ENCODE data around the gene CTXND1. TPM values are rescaled to one million over a fixed set of nuclear protein-coding genes. Genes with fewer than 3 reads are reported as not detected.

CTXND1 gene
- total and polyA plus RNA-seq, 8 donors: 0.29 to 4.3 (median 1.4) TPM

DNA sequence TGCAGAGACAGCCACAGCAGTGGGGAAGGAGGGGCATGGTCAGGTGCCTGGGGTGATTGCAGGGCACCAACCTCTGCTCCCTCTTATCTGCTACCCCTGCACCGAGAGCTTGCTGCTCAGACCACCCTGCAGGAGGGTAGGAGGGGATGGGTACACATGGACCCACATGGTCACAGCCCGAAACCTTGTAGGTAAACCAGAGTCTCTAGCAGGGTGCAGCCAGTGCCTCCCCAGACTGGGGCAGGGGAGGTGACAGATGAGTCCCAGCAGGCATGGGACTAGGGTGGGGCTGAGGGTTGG is 50.0 kb downstream of the CTXND1 start:
- WGBS, 5 donors: 50 to 95% (median 90%) methylated on average over 1 to 2 of the region's 2 CpGs
- no peaks in the 10 kb centered on the region for H3K9me3 ChIP-seq
- H3K36me3 ChIP-seq: peaks cover 0 to 12% (median 2%) of the 10 kb centered on the region in 4 donors
- H3K4me1 ChIP-seq: no peaks in the 10 kb centered on the region
- intact Hi-C loops (cut with DNase I; ENCODE audit: low total_unique reads): no loop called here
- TF ChIP-seq POLR2A (IDR thresholded peaks at IDR 0.05) (no peak), EP300 (IDR thresholded peaks at IDR 0.05) (no peak), POLR2AphosphoS5 (IDR thresholded peaks at IDR 0.05) (no peak)
- TF ChIP-seq, protein P1, sequence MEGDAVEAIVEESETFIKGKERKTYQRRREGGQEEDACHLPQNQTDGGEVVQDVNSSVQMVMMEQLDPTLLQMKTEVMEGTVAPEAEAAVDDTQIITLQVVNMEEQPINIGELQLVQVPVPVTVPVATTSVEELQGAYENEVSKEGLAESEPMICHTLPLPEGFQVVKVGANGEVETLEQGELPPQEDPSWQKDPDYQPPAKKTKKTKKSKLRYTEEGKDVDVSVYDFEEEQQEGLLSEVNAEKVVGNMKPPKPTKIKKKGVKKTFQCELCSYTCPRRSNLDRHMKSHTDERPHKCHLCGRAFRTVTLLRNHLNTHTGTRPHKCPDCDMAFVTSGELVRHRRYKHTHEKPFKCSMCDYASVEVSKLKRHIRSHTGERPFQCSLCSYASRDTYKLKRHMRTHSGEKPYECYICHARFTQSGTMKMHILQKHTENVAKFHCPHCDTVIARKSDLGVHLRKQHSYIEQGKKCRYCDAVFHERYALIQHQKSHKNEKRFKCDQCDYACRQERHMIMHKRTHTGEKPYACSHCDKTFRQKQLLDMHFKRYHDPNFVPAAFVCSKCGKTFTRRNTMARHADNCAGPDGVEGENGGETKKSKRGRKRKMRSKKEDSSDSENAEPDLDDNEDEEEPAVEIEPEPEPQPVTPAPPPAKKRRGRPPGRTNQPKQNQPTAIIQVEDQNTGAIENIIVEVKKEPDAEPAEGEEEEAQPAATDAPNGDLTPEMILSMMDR (IDR thresholded peaks at IDR 0.05): no peak
- H3K4me3 ChIP-seq: no peak overlapping the region
- no peak overlapping the region for H3K27ac ChIP-seq
- DNase-seq: no peak
- no peaks in the 10 kb centered on the region for H3K27me3 ChIP-seq

- intact Hi-C loops (cut with DNase I; ENCODE audit: low total_unique reads): no loop called here
- DNase-seq: no peak
- Histone ChIP-seq H3K27ac (no peak overlapping the region), H3K4me3 (no peak overlapping the region), H3K4me1 (no peaks in the 10 kb centered on the region), H3K9me3 (no peaks in the 10 kb centered on the region), H3K27me3 (no peaks in the 10 kb centered on the region), H3K36me3 (peaks cover 0 to 12% (median 2%) of the 10 kb centered on the region in 4 donors)
- WGBS, 5 donors: 86 to 93% (median 92%) methylated on average over 23 to 26 of the region's 26 CpGs
- TF ChIP-seq, protein P1 (IDR thresholded peaks at IDR 0.05): no peak
- TF ChIP-seq POLR2AphosphoS5 (IDR thresholded peaks at IDR 0.05) (no peak), EP300 (IDR thresholded peaks at IDR 0.05) (no peak), POLR2A (IDR thresholded peaks at IDR 0.05) (no peak)
Measured at GRCh38 chr15:80201256-80202015, 50.6 kb downstream of the CTXND1 start.

DNA sequence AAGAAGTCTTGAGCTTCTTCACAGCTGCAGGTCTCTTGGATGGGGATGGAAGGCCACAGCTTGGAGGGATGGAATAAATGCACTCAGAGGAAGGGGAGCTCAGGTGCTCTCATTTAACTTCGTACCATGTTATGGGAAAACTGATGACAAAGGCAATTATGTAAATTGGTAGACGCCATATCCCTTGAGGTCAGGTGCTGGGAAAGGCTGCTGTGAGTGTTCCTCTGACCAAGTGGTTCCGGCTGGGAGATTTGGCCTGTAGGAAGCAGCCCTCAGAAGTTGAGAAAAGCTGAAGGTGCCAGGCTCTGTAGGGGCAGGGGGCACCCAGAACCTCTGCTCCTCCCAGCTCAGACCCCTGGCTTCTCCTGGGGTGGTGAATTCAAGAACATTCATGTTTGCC is 52.1 kb downstream of the CTXND1 start:
- Histone ChIP-seq H3K36me3 (peaks cover 0 to 12% (median 2%) of the 10 kb centered on the region in 4 donors), H3K4me1 (no peaks in the 10 kb centered on the region), H3K27ac (no peak overlapping the region), H3K4me3 (no peak overlapping the region), H3K27me3 (no peaks in the 10 kb centered on the region), H3K9me3 (no peaks in the 10 kb centered on the region)
- 58 to 94% (median 94%) methylated on average over 3 of the region's 3 CpGs for WGBS, 5 donors
- TF ChIP-seq POLR2A (IDR thresholded peaks at IDR 0.05) (no peak), EP300 (IDR thresholded peaks at IDR 0.05) (no peak), POLR2AphosphoS5 (IDR thresholded peaks at IDR 0.05) (no peak)
- TF ChIP-seq, protein P1 (IDR thresholded peaks at IDR 0.05): no peak
- DNase-seq: no peak
- intact Hi-C loops (cut with DNase I; ENCODE audit: low total_unique reads): no loop called here

DNA sequence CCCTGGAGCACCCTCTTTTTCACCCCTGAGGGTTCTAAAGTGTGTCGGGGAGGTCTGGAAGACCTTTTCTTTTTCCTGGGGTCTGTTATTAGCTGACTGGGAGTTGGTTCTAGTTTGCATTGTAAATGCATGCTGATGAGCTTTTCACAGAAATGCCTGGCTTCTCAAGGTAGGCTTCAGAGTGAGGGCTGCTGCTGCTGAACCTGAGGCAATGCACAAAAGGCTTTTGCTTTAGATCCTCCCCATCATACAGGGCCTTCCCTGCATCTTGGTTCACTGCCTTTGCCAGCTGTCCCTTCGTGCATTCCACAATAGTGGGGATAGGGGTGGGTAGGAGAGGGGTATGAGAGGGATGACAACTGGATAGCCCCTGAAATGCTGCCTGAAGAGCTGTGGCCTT is 52.6 kb downstream of the CTXND1 start:
- H3K4me1 ChIP-seq: no peaks in the 10 kb centered on the region
- intact Hi-C loops (cut with DNase I; ENCODE audit: low total_unique reads): no loop called here
- H3K27ac ChIP-seq: no peak overlapping the region
- DNase-seq: no peak
- H3K36me3 ChIP-seq: peaks cover 0 to 12% (median 2%) of the 10 kb centered on the region in 4 donors
- H3K4me3 ChIP-seq: no peak overlapping the region
- no peaks in the 10 kb centered on the region for H3K27me3 ChIP-seq
- H3K9me3 ChIP-seq: no peaks in the 10 kb centered on the region
- no peak for TF ChIP-seq POLR2AphosphoS5 (IDR thresholded peaks at IDR 0.05)
- TF ChIP-seq POLR2A (IDR thresholded peaks at IDR 0.05): no peak
- no peak for TF ChIP-seq EP300 (IDR thresholded peaks at IDR 0.05)
- 60 to 69% (median 62%) methylated on average over 2 of the region's 2 CpGs for WGBS, 5 donors

GRCh38 chr15:80194914-80195313 is 57.1 kb downstream of the CTXND1 start:
- Histone ChIP-seq H3K9me3 (no peaks in the 10 kb centered on the region), H3K4me1 (no peaks in the 10 kb centered on the region), H3K27ac (no peak overlapping the region), H3K4me3 (no peak overlapping the region), H3K36me3 (no peaks in the 10 kb centered on the region), H3K27me3 (no peaks in the 10 kb centered on the region)
- intact Hi-C loops (cut with DNase I; ENCODE audit: low total_unique reads): no loop called here
- no peak for DNase-seq
- WGBS, 5 donors: 79 to 100% (median 82%) methylated on average over 1 of the region's 1 CpG
- no peak for TF ChIP-seq POLR2AphosphoS5 (IDR thresholded peaks at IDR 0.05)
